ENCODE measurements around the gene RAF1.

Gene RAF1

DNA sequence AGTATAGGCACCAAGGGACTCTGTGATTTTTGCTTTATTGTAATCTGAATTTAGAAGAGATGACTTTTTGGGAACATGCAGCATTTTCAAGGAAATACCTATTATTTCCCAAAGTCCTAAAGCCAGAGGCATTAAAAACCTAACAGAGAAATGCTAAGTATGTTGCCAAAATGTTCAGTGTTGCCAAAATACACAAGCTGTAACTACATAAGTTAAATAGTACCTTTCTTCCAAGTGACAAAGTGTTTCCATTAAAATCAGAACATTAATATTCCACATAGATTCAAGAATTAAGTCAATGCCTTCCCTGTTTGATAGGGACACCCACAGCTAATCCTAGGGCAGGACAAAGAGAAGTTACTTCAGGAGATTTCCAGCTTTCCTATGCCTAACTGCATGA, 65.0 kb downstream of the RAF1 start:
- H2BK5ac ChIP-seq (ENCODE audit: low read length): no peak overlapping the region
- no peak overlapping the region for H2BK15ac ChIP-seq (replicated peaks; ENCODE audit: low read depth)
- DNase-seq: no peak
- H4K5ac ChIP-seq (ENCODE audit: low read length): no peak overlapping the region
- H3K27me3 ChIP-seq (ENCODE audit: insufficient read depth, low read length, poor library complexity): no peaks in the 10 kb centered on the region
- no peak overlapping the region for H4K8ac ChIP-seq (ENCODE audit: low read depth, low read length)
- no peak overlapping the region for H2AK5ac ChIP-seq (ENCODE audit: low read length)
- H3K27ac ChIP-seq (ENCODE audit: low read depth, low read length): no peak overlapping the region
- no peak overlapping the region for H3K23ac ChIP-seq (ENCODE audit: low read length)
- no peak overlapping the region for H3K56ac ChIP-seq (ENCODE audit: low read length)
- no peak overlapping the region for H3K4ac ChIP-seq (ENCODE audit: low read depth, low read length)
- H3K18ac ChIP-seq (ENCODE audit: low read length): no peak overlapping the region
- no peak overlapping the region for H3K4me3 ChIP-seq (ENCODE audit: low read length)
- H3K79me2 ChIP-seq (ENCODE audit: control insufficient read depth, insufficient read depth, low read length): no peaks in the 10 kb centered on the region
- H3K79me1 ChIP-seq (ENCODE audit: low read length): no peaks in the 10 kb centered on the region
- no peak overlapping the region for H3K4me2 ChIP-seq (ENCODE audit: low read length)
- no peak overlapping the region for H2BK120ac ChIP-seq (ENCODE audit: low read depth, low read length)
- H3K9ac ChIP-seq (ENCODE audit: low read length): no peak overlapping the region
- H3K4me1 ChIP-seq (ENCODE audit: control insufficient read depth, low read depth, low read length): no peaks in the 10 kb centered on the region
- H3K36me3 ChIP-seq (ENCODE audit: control insufficient read depth, insufficient read depth, low read length): peaks cover 13% of the 10 kb centered on the region

DNA sequence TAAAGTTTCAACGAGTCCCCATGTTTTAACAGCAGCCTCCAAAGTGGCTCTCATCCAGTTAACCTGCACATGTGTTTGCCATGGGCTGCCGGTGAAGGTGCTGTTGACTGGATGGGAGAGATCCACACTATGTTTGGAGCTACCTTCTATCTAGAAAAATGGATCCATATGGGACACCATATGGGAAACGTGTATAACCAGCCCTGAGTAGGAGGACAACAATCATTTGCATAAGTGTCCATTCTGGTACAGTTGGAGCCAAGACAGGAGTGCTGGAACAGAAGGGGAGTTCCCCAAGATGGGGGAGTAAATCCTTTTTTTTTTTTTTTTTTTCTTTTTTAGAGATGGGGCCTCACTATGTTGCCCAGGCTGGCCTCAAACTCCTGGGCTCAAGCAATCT, 70.4 kb downstream of the RAF1 start:
- Histone ChIP-seq H3K27me3 (ENCODE audit: insufficient read depth, low read length, poor library complexity) (no peaks in the 10 kb centered on the region), H3K4ac (ENCODE audit: low read depth, low read length) (no peak overlapping the region), H3K18ac (ENCODE audit: low read length) (no peak overlapping the region), H3K4me2 (ENCODE audit: low read length) (no peak overlapping the region), H3K9ac (ENCODE audit: low read length) (no peak overlapping the region), H2AK5ac (ENCODE audit: low read length) (no peak overlapping the region), H2BK5ac (ENCODE audit: low read length) (no peak overlapping the region), H3K79me2 (ENCODE audit: control insufficient read depth, insufficient read depth, low read length) (no peaks in the 10 kb centered on the region), H3K4me3 (ENCODE audit: low read length) (no peak overlapping the region), H2BK120ac (ENCODE audit: low read depth, low read length) (no peak overlapping the region), H4K8ac (ENCODE audit: low read depth, low read length) (no peak overlapping the region), H2BK15ac (replicated peaks; ENCODE audit: low read depth) (no peak overlapping the region), H4K5ac (ENCODE audit: low read length) (no peak overlapping the region), H3K27ac (ENCODE audit: low read depth, low read length) (no peak overlapping the region), H3K23ac (ENCODE audit: low read length) (no peak overlapping the region), H3K4me1 (ENCODE audit: control insufficient read depth, low read depth, low read length) (no peaks in the 10 kb centered on the region), H3K79me1 (ENCODE audit: low read length) (no peaks in the 10 kb centered on the region), H3K56ac (ENCODE audit: low read length) (no peak overlapping the region), H3K36me3 (ENCODE audit: control insufficient read depth, insufficient read depth, low read length) (peaks cover 13% of the 10 kb centered on the region)
- no peak for DNase-seq
- WGBS (ENCODE audit: extremely low coverage, insufficient coverage, low lambda C conversion rate): no CpG with 5 or more reads among the region's 3 CpGs

DNA sequence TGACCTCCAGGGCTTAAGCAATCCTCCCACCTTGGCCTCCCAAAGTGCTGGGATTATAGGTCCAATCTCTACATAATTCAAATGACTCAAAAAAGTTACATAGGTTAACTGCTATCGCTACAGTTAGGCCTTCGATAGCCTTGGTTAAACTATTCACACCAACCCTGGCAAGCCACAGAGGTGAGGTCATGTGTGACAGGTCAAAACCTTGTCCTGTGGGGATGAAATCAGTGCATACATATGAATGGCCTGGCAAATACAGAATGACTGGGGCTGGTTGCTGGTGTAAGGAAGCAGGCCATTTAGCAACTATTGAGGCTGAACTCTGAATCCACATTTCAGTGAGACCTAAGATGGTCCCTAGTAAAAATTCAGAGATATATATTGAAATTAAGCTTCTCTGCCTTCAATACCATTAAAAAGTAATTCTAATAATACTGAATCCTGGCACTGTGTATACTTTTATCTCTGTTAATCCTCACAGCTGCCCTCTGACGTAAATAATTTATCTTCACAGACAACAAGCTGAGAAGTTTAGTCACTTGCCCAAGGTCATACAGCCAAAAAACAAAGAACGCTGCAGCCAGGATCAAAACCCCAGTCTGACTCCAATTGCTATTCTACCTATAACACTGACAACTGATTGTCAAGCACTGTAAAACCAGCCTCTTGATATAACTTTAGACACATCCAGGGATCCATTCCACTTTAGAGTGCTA, 71.8 kb downstream of the RAF1 start:
- H3K36me3 ChIP-seq (ENCODE audit: control insufficient read depth, insufficient read depth, low read length): peaks cover 13% of the 10 kb centered on the region
- H3K23ac ChIP-seq (ENCODE audit: low read length): no peak overlapping the region
- no peak overlapping the region for H3K4ac ChIP-seq (ENCODE audit: low read depth, low read length)
- H3K4me1 ChIP-seq (ENCODE audit: control insufficient read depth, low read depth, low read length): no peaks in the 10 kb centered on the region
- H2AK5ac ChIP-seq (ENCODE audit: low read length): no peak overlapping the region
- no peak overlapping the region for H2BK5ac ChIP-seq (ENCODE audit: low read length)
- peak; percentile 63 for DNase-seq
- no peak overlapping the region for H3K18ac ChIP-seq (ENCODE audit: low read length)
- no peak overlapping the region for H4K8ac ChIP-seq (ENCODE audit: low read depth, low read length)
- no peak overlapping the region for H2BK120ac ChIP-seq (ENCODE audit: low read depth, low read length)
- H3K56ac ChIP-seq (ENCODE audit: low read length): no peak overlapping the region
- no peak overlapping the region for H4K5ac ChIP-seq (ENCODE audit: low read length)
- no peak overlapping the region for H3K9ac ChIP-seq (ENCODE audit: low read length)
- WGBS (ENCODE audit: extremely low coverage, insufficient coverage, low lambda C conversion rate): no CpG with 5 or more reads among the region's 4 CpGs
- H2BK15ac ChIP-seq (replicated peaks; ENCODE audit: low read depth): no peak overlapping the region
- H3K27ac ChIP-seq (ENCODE audit: low read depth, low read length): no peak overlapping the region
- H3K4me2 ChIP-seq (ENCODE audit: low read length): no peak overlapping the region
- no peak overlapping the region for H3K4me3 ChIP-seq (ENCODE audit: low read length)
- H3K27me3 ChIP-seq (ENCODE audit: insufficient read depth, low read length, poor library complexity): no peaks in the 10 kb centered on the region
- no peaks in the 10 kb centered on the region for H3K79me1 ChIP-seq (ENCODE audit: low read length)
- H3K79me2 ChIP-seq (ENCODE audit: control insufficient read depth, insufficient read depth, low read length): no peaks in the 10 kb centered on the region

DNA sequence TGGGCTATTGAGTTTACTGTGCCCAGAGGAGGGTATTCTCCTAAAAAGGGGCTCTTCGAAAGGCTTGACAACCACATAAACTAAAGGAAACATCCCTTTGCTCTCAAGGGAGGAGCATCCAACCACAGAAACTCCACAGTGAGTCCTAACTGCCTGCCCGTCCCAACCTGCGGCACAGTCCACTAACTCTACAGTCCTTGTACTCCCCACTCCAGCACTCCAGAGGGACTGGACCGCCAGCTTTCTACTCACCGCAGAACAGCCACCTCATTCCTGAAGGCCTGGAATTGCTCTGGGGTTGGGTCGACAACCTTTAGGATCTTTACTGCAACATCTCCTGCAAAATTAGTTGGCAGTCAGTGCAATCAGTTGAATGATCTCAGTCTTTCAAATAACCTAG, 72.5 kb downstream of the RAF1 start:
- Histone ChIP-seq H3K79me2 (ENCODE audit: control insufficient read depth, insufficient read depth, low read length) (no peaks in the 10 kb centered on the region), H3K27me3 (ENCODE audit: insufficient read depth, low read length, poor library complexity) (no peaks in the 10 kb centered on the region), H3K4me1 (ENCODE audit: control insufficient read depth, low read depth, low read length) (no peaks in the 10 kb centered on the region), H3K4ac (ENCODE audit: low read depth, low read length) (no peak overlapping the region), H3K36me3 (ENCODE audit: control insufficient read depth, insufficient read depth, low read length) (peaks cover 13% of the 10 kb centered on the region), H3K56ac (ENCODE audit: low read length) (no peak overlapping the region), H3K27ac (ENCODE audit: low read depth, low read length) (no peak overlapping the region), H2AK5ac (ENCODE audit: low read length) (no peak overlapping the region), H2BK120ac (ENCODE audit: low read depth, low read length) (no peak overlapping the region), H3K23ac (ENCODE audit: low read length) (no peak overlapping the region), H3K79me1 (ENCODE audit: low read length) (no peaks in the 10 kb centered on the region), H3K4me3 (ENCODE audit: low read length) (no peak overlapping the region), H3K9ac (ENCODE audit: low read length) (no peak overlapping the region), H2BK15ac (replicated peaks; ENCODE audit: low read depth) (no peak overlapping the region), H3K4me2 (ENCODE audit: low read length) (no peak overlapping the region), H2BK5ac (ENCODE audit: low read length) (no peak overlapping the region), H3K18ac (ENCODE audit: low read length) (no peak overlapping the region), H4K5ac (ENCODE audit: low read length) (no peak overlapping the region), H4K8ac (ENCODE audit: low read depth, low read length) (no peak overlapping the region)
- DNase-seq: no peak
- WGBS (ENCODE audit: extremely low coverage, insufficient coverage, low lambda C conversion rate): no CpG with 5 or more reads among the region's 6 CpGs

DNA sequence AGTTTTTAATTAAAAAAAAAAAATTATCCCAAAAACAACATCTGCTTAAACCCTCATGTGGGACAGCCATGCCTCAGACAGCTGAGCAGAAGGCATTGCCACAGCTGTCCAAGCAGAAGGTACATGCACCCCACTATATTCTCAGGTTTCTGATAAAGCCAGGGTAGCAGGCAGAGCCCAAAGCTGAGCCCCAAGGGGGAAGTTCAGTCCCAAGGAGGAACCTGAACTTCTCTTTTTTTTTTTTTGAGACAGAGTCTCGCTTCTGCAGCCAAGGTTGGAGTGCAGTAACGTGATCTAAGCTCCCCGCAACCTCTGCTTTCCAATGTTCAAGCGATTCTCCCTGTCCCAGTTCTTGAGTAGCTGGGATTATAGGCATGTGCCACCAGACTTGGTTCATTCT, 73.8 kb downstream of the RAF1 start:
- no peak overlapping the region for H2BK120ac ChIP-seq (ENCODE audit: low read depth, low read length)
- H3K23ac ChIP-seq (ENCODE audit: low read length): no peak overlapping the region
- DNase-seq: no peak
- H3K79me1 ChIP-seq (ENCODE audit: low read length): no peaks in the 10 kb centered on the region
- no peak overlapping the region for H2BK5ac ChIP-seq (ENCODE audit: low read length)
- H3K27me3 ChIP-seq (ENCODE audit: insufficient read depth, low read length, poor library complexity): no peaks in the 10 kb centered on the region
- H4K5ac ChIP-seq (ENCODE audit: low read length): no peak overlapping the region
- H4K8ac ChIP-seq (ENCODE audit: low read depth, low read length): no peak overlapping the region
- H3K18ac ChIP-seq (ENCODE audit: low read length): no peak overlapping the region
- no peak overlapping the region for H2BK15ac ChIP-seq (replicated peaks; ENCODE audit: low read depth)
- WGBS (ENCODE audit: extremely low coverage, insufficient coverage, low lambda C conversion rate): no CpG with 5 or more reads among the region's 4 CpGs
- peaks cover 14% of the 10 kb centered on the region for H3K36me3 ChIP-seq (ENCODE audit: control insufficient read depth, insufficient read depth, low read length)
- no peak overlapping the region for H3K56ac ChIP-seq (ENCODE audit: low read length)
- no peaks in the 10 kb centered on the region for H3K4me1 ChIP-seq (ENCODE audit: control insufficient read depth, low read depth, low read length)
- H3K4ac ChIP-seq (ENCODE audit: low read depth, low read length): no peak overlapping the region
- H3K9ac ChIP-seq (ENCODE audit: low read length): no peak overlapping the region
- H3K27ac ChIP-seq (ENCODE audit: low read depth, low read length): no peak overlapping the region
- H3K4me2 ChIP-seq (ENCODE audit: low read length): no peak overlapping the region
- no peak overlapping the region for H2AK5ac ChIP-seq (ENCODE audit: low read length)
- no peaks in the 10 kb centered on the region for H3K79me2 ChIP-seq (ENCODE audit: control insufficient read depth, insufficient read depth, low read length)
- no peak overlapping the region for H3K4me3 ChIP-seq (ENCODE audit: low read length)
